GM12878 (cell line): ENCODE results near the gene AFAP1. TPM values are rescaled to one million over a fixed set of nuclear protein-coding genes. Genes with fewer than 3 reads are reported as not detected.

Experiments used
- ATAC-seq: fragments of 200-7000 bp; cut with Tn5 transposase; 3 replicates; pipeline ENCODE4 v1.9.1; 2020; ENCODE audit warnings: mild to moderate bottlenecking, moderate library complexity
- BruUV-seq: library from RNA; stranded (reverse); fragments of 400-500 nt; replicated peaks from 2 replicates; lab custom pipeline; 2021; lab: Mats Ljungman, UMichigan
- CTCF ChIA-PET: fragments of 300-600 bp; sonication (Branson Sonifier 250); formaldehyde crosslinking; extraction: SDS; loops from one replicate; lab custom pipeline; 2021; ENCODE audit warnings: inconsistent platforms; lab: Yijun Ruan, JAX
- POLR2A ChIA-PET: fragments of 350-600 bp; formaldehyde crosslinking; extraction: SDS; loops from one replicate; lab custom pipeline; 2021; ENCODE audit warnings: inconsistent platforms; lab: Charles Lee
- RAD21 ChIA-PET: fragments of 300-600 bp; sonication (Branson Sonifier 250); formaldehyde crosslinking; loops from one replicate; lab custom pipeline; 2023; ENCODE audit warnings: antibody characterized with exemption; ENCODE audit not compliant: unreplicated experiment; lab: Charles Lee
- SMC1A ChIA-PET: fragments of 300-600 bp; sonication (Branson Sonifier 250); formaldehyde crosslinking; loops from one replicate; lab custom pipeline; 2023; ENCODE audit not compliant: unreplicated experiment, uncharacterized antibody; lab: Charles Lee
- DNase-seq: peaks from one replicate; pipeline ENCODE4 v3.0.0-alpha.2; 2011; ENCODE audit warnings: low read depth, low spot score
- FAIRE-seq: peaks from 3 replicates; lab custom pipeline; 2011; peaks lifted over from hg19 to GRCh38; lab: Jason Lieb, UNC
- H2AFZ ChIP-seq: 2 replicates; pipeline ENCODE4 v1.6.0; 2011; ENCODE audit warnings: low read depth, low read length, control low read depth; ENCODE audit not compliant: control insufficient read depth
- H3K27ac ChIP-seq: 2 replicates; pipeline ENCODE4 v1.5.1; 2011; ENCODE audit warnings: control low read depth; ENCODE audit not compliant: control insufficient read depth, insufficient read depth
- H3K27me3 ChIP-seq, 2 experiments: replicated peaks in 1 of 2; 2 replicates each; pipeline versions ENCODE4 v1.6.0 to v1.6.1; 2011; ENCODE audit warnings: low read length in 1 of 2; ENCODE audit not compliant: control insufficient read depth in 2 of 2, insufficient read depth in 2 of 2
- H3K36me3 ChIP-seq, 2 experiments: 2 replicates each; pipeline ENCODE4 v1.5.1; 2011; ENCODE audit warnings: low read length in 1 of 2; ENCODE audit not compliant: control insufficient read depth in 2 of 2, insufficient read depth in 2 of 2
- H3K4me1 ChIP-seq: 2 replicates; pipeline ENCODE4 v1.6.1; 2011; ENCODE audit warnings: mild to moderate bottlenecking, low read length, moderate library complexity, mixed read lengths; ENCODE audit not compliant: control insufficient read depth, insufficient read depth
- H3K4me2 ChIP-seq: 2 replicates; pipeline ENCODE4 v1.6.0; 2011; ENCODE audit warnings: control low read depth; ENCODE audit not compliant: control insufficient read depth, insufficient read depth
- H3K4me3 ChIP-seq: fragments of 200-600 bp; sonication (generic); 2 replicates; pipeline ENCODE4 v1.5.1; 2016
- H3K79me2 ChIP-seq: 2 replicates; pipeline ENCODE4 v1.6.0; 2011; ENCODE audit warnings: low read length; ENCODE audit not compliant: control insufficient read depth, insufficient read depth
- H3K9ac ChIP-seq: 2 replicates; pipeline ENCODE4 v1.8.0; 2011; ENCODE audit warnings: low read length, control low read depth, mixed read lengths; ENCODE audit not compliant: control insufficient read depth, insufficient read depth
- H3K9me3 ChIP-seq: replicated peaks from 3 replicates; pipeline ENCODE4 v1.5.1; 2011; ENCODE audit warnings: mild to moderate bottlenecking, low read length; ENCODE audit not compliant: control insufficient read depth, insufficient read depth
- H4K20me1 ChIP-seq: 2 replicates; pipeline ENCODE4 v1.6.0; 2011; ENCODE audit not compliant: control insufficient read depth, insufficient read depth
- CHD2 ChIP-seq: IDR thresholded peaks from 2 replicates; pipeline ENCODE4 v1.6.1; 2011; ENCODE audit warnings: low read depth, low read length, improper control_type of control experiment, borderline replicate concordance
- EGR1 ChIP-seq, 2 experiments: IDR thresholded peaks; 1 replicate in 1 of 2; 2 replicates in 1 of 2; pipeline ENCODE4 v1.6.1; 2011 to 2012; ENCODE audit warnings: low read depth in 2 of 2, low read length in 2 of 2, borderline replicate concordance in 1 of 2, mild to moderate bottlenecking in 1 of 2, moderate library complexity in 1 of 2
- RCOR1 ChIP-seq: conservative IDR thresholded peaks from 2 replicates; pipeline ENCODE4 v1.6.1; 2012; ENCODE audit warnings: low read depth, low read length, improper control_type of control experiment
- SMAD5 ChIP-seq: IDR thresholded peaks from 2 replicates; pipeline ENCODE4 v1.6.1; 2016; ENCODE audit warnings: antibody characterized with exemption, low read depth
- SPI1 ChIP-seq: IDR thresholded peaks from 2 replicates; pipeline ENCODE4 v1.6.1; 2011; ENCODE audit warnings: low read depth, mild to moderate bottlenecking, low read length, moderate library complexity, borderline replicate concordance; ENCODE audit not compliant: insufficient read depth
- TARDBP ChIP-seq: IDR thresholded peaks from 2 replicates; pipeline ENCODE4 v1.6.1; 2016; ENCODE audit warnings: borderline replicate concordance
- ZNF207 ChIP-seq: fragments of 450-650 bp; IDR thresholded peaks from 2 replicates; pipeline ENCODE4 v1.6.1; 2014; ENCODE audit warnings: antibody characterized with exemption, mild to moderate bottlenecking, borderline replicate concordance
- ZNF24 ChIP-seq: fragments of 450-650 bp; IDR thresholded peaks from 2 replicates; pipeline ENCODE4 v1.6.1; 2017; ENCODE audit warnings: antibody characterized with exemption, mild to moderate bottlenecking
- WGBS: methylation state at CpG from one replicate; pipeline ENCODE4 v1.1.6; 2016; ENCODE audit warnings: low lambda C conversion rate; ENCODE audit not compliant: insufficient replicate concordance, insufficient coverage; ENCODE audit errors: missing lambda C conversion rate; 5-methylcytosine and 5-hydroxymethylcytosine counted together
- in situ Hi-C: fragments of 300-500 bp; cut with MboI; formaldehyde crosslinking; loops from 9 replicates; pipeline ENCODE4 v1.14.3; 2018; ENCODE audit warnings: mixed read lengths
- intact Hi-C: fragments of 100-400 bp; cut with micrococcal nuclease; formaldehyde crosslinking; loops from one replicate; pipeline ENCODE4 v1.14.2; 2022; ENCODE audit not compliant: unreplicated experiment
- polyA plus RNA-seq, 11 experiments: library from polyadenylated mRNA; depleted of rRNA in 4 of 11; unstranded in 6 of 11; stranded (reverse) in 5 of 11; fragments of >200 nt; fragmentation: Nextera tagmentation in 4 of 11; fragmentation: Illumina TruSeq in 1 of 11; extraction: Ambion mirVana in 4 of 11; extraction: Trizol in 1 of 11; gene quantifications; 1 replicate in 1 of 11; 2 replicates in 10 of 11; pipeline versions ENCODE4 v1.2.1 to v1.2.3, GENCODE V29; 2011 to 2016; ENCODE audit warnings: inconsistent platforms in 2 of 11, missing spikeins in 2 of 11, low read depth in 1 of 11
- total RNA-seq, 4 experiments: library from RNA; depleted of rRNA in 3 of 4; stranded (reverse); fragments of >200 nt in 3 of 4; fragmentation: Illumina TruSeq in 1 of 4; extraction: Trizol in 1 of 4; gene quantifications; 2 replicates each; pipeline versions ENCODE4 v1.2.1 to v1.2.3, GENCODE V29; 2013 to 2021
- TF ChIP-seq, protein P1 (sequence below): IDR thresholded peaks from 2 replicates; pipeline ENCODE4 v1.6.1; 2012; ENCODE audit warnings: improper control_type of control experiment, low read depth, low read length; ENCODE audit not compliant: insufficient replicate concordance
- TF ChIP-seq, protein P2 (sequence below): fragments of 450-650 bp; formaldehyde crosslinking; IDR thresholded peaks from 2 replicates; pipeline ENCODE4 v1.4.0; 2022; ENCODE audit warnings: mild to moderate bottlenecking, moderate library complexity
- TF ChIP-seq, protein P3 (sequence below): fragments of 450-650 bp; IDR thresholded peaks from 2 replicates; pipeline ENCODE4 v1.6.1; 2017; ENCODE audit warnings: mild to moderate bottlenecking, low read depth, inconsistent platforms; ENCODE audit not compliant: poor library complexity, severe bottlenecking

The AFAP1 gene
- total and polyA plus RNA-seq, 10 of the 15 experiments (the other 5 are each of a cell fraction or from before 2014, with no cell fraction given): 0.02 to 0.23 (median 0.09) TPM; not detected in 1

DNA sequence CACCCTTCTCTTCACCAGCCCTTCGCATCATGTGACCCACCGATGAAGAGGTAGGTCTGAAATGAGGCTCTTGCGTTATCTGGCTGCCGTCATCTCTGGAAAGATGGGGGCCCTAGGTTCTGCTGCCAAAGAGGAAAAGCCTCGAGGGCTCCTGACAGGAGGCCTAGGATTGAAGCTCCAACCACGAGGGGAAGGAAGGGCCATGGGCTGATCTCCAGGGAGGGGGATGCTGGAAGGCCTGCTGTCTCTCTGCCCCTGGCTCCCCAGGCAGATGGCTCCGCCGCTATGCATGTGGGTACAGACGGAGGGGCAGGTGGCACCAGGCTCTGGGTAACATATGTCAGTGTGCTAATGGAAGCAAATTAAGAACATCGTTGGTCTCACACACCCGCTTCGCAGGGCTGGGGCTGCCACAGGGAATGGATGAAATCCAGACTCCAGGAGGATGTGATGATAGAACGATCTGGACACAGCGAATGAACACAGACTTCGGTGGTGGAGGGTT lies 44.9 kb downstream of the AFAP1 start (continued):
- TF ChIP-seq SMAD5 (no peak), EGR1 (IDR thresholded peaks at IDR 0.05; ENCODE audit: borderline replicate concordance in 1 of 2, low read depth in 2 of 2, low read length in 2 of 2) (no peak)

DNA sequence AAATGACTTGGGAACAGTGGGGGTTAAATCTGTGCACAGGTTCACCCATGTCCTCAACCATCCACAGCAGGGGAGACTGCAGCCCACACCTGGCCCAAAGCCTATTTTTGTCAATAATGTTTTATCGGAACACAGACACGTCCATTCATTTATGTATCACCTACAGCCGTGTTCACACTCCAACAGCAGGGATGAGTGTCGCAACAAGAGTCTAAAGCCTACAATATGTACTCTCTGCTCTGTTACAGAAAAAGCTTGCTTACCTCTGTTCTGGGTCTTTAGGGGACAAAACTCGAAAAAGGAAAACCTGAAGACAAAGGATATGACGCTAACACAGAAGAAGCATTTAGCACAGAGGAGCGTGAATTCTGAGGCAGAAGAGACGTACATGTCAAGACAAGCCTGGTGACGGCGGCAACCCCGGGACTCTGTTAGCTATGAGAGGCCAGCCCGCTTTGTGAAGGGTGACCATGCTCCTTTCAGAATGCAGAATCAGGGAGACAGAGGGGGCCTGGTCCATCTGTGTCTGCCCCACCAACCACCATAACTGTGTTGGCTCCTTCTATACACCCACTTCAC lies 45.5 kb downstream of the AFAP1 start:
- BruUV-seq: no TSS peak
- POLR2A ChIA-PET: no interaction called here
- no peak for DNase-seq
- no peak for FAIRE-seq
- ATAC-seq: no peak
- 54% methylated on average over 12 of the region's 12 CpGs for WGBS
- Histone ChIP-seq H3K27ac (no peak overlapping the region), H3K9me3 (no peaks in the 10 kb centered on the region), H3K4me1 (no peaks in the 10 kb centered on the region), H3K36me3 (no peaks in the 10 kb centered on the region), H4K20me1 (no peaks in the 10 kb centered on the region), H3K27me3 (no peaks in the 10 kb centered on the region; a peak in 2 of 4 replicates), H3K79me2 (no peaks in the 10 kb centered on the region), H3K4me2 (no peak overlapping the region), H3K4me3 (no peak overlapping the region), H2AFZ (no peak overlapping the region), H3K9ac (no peak overlapping the region)
- RAD21 ChIA-PET: interaction anchor here (0.6 kb wide), 1 partner anchor 66 kb away, joined by 4 read pairs; no protein-coding TSS in a partner anchor
- in situ Hi-C loops (no loop called here), intact Hi-C loops (no loop called here)
- SMC1A ChIA-PET: no interaction called here
- CTCF ChIA-PET: no interaction called here
- TF ChIP-seq, protein P1, sequence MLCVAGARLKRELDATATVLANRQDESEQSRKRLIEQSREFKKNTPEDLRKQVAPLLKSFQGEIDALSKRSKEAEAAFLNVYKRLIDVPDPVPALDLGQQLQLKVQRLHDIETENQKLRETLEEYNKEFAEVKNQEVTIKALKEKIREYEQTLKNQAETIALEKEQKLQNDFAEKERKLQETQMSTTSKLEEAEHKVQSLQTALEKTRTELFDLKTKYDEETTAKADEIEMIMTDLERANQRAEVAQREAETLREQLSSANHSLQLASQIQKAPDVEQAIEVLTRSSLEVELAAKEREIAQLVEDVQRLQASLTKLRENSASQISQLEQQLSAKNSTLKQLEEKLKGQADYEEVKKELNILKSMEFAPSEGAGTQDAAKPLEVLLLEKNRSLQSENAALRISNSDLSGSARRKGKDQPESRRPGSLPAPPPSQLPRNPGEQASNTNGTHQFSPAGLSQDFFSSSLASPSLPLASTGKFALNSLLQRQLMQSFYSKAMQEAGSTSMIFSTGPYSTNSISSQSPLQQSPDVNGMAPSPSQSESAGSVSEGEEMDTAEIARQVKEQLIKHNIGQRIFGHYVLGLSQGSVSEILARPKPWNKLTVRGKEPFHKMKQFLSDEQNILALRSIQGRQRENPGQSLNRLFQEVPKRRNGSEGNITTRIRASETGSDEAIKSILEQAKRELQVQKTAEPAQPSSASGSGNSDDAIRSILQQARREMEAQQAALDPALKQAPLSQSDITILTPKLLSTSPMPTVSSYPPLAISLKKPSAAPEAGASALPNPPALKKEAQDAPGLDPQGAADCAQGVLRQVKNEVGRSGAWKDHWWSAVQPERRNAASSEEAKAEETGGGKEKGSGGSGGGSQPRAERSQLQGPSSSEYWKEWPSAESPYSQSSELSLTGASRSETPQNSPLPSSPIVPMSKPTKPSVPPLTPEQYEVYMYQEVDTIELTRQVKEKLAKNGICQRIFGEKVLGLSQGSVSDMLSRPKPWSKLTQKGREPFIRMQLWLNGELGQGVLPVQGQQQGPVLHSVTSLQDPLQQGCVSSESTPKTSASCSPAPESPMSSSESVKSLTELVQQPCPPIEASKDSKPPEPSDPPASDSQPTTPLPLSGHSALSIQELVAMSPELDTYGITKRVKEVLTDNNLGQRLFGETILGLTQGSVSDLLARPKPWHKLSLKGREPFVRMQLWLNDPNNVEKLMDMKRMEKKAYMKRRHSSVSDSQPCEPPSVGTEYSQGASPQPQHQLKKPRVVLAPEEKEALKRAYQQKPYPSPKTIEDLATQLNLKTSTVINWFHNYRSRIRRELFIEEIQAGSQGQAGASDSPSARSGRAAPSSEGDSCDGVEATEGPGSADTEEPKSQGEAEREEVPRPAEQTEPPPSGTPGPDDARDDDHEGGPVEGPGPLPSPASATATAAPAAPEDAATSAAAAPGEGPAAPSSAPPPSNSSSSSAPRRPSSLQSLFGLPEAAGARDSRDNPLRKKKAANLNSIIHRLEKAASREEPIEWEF: no peak
- TF ChIP-seq, protein P2, sequence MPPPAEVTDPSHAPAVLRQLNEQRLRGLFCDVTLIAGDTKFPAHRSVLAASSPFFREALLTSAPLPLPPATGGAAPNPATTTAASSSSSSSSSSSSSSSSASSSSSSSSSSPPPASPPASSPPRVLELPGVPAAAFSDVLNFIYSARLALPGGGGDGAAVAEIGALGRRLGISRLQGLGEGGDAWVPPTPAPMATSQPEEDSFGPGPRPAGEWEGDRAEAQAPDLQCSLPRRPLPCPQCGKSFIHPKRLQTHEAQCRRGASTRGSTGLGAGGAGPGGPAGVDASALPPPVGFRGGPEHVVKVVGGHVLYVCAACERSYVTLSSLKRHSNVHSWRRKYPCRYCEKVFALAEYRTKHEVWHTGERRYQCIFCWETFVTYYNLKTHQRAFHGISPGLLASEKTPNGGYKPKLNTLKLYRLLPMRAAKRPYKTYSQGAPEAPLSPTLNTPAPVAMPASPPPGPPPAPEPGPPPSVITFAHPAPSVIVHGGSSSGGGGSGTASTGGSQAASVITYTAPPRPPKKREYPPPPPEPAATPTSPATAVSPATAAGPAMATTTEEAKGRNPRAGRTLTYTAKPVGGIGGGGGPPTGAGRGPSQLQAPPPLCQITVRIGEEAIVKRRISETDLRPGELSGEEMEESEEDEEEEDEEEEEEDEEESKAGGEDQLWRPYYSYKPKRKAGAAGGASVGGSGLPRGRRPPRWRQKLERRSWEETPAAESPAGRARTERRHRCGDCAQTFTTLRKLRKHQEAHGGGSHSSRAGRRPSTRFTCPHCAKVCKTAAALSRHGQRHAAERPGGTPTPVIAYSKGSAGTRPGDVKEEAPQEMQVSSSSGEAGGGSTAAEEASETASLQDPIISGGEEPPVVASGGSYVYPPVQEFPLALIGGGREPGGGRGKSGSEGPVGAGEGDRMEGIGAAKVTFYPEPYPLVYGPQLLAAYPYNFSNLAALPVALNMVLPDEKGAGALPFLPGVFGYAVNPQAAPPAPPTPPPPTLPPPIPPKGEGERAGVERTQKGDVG (CRISPR knock-in tag): no peak
- TF ChIP-seq CHD2: no peak
- no peak for TF ChIP-seq TARDBP
- no peak for TF ChIP-seq ZNF207
- no peak for TF ChIP-seq RCOR1
- TF ChIP-seq, protein P3, sequence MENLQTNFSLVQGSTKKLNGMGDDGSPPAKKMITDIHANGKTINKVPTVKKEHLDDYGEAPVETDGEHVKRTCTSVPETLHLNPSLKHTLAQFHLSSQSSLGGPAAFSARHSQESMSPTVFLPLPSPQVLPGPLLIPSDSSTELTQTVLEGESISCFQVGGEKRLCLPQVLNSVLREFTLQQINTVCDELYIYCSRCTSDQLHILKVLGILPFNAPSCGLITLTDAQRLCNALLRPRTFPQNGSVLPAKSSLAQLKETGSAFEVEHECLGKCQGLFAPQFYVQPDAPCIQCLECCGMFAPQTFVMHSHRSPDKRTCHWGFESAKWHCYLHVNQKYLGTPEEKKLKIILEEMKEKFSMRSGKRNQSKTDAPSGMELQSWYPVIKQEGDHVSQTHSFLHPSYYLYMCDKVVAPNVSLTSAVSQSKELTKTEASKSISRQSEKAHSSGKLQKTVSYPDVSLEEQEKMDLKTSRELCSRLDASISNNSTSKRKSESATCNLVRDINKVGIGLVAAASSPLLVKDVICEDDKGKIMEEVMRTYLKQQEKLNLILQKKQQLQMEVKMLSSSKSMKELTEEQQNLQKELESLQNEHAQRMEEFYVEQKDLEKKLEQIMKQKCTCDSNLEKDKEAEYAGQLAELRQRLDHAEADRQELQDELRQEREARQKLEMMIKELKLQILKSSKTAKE: no peak
- no peak for TF ChIP-seq SPI1
- no peak for TF ChIP-seq ZNF24
